GM11168 (cell line): ENCODE data around the gene TIGD1.
"Not testable (repeated sequence)": the region's sequence is repeated elsewhere in the genome, so short reads cannot be mapped to it uniquely, and the experiment has no call there.

Experiments used
- in situ Hi-C: fragments of 300-500 bp; cut with MboI; formaldehyde crosslinking; loops from one replicate; pipeline ENCODE4 v1.12.0; 2022; ENCODE audit warnings: low sequenced_read_pairs; ENCODE audit not compliant: unreplicated experiment

Gene TIGD1

DNA sequence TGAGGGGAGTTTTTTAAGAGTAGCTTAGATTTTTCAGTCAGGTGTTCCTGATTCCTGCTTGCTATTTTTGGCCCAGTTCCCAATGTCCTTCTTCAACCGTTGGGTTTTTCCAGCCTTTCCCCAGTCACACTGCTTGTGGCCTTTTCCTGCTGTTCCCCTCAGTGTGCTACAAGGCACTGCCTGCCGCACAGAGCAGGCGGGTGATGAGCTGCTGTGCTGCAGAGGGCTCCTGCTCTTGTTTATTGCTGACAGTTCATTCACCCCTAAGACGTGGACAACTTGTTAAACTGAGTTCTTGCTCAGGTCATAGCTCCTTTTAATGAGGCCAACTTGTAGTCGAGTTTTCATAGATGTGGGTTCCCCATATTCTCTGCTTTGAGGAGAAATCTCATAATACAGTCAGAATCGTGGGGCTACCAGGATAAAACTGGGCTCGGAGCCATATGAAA, 20.7 kb upstream of the TIGD1 start:
- in situ Hi-C loops = no loop called here

DNA sequence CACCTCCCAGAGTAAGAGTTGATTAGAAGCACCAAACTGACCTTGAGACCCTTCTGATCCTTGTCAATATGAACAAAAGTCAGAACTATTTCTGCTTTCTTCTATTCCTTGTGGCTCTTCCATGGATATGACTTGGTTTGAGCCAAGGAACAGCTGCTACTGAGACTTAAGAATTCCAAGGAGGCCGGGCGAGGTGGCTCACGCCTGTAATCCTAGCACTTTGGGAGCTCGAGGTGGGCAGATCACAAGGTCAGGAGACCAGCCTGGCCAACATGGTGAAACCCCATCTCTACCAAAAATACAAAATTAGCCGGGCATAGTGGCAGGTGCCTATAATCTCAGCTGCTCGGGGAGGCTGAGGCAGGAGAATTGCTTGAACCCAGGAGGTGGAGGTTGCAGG, 20.1 kb upstream of the TIGD1 start:
- in situ Hi-C loops = not testable (repeated sequence)

DNA sequence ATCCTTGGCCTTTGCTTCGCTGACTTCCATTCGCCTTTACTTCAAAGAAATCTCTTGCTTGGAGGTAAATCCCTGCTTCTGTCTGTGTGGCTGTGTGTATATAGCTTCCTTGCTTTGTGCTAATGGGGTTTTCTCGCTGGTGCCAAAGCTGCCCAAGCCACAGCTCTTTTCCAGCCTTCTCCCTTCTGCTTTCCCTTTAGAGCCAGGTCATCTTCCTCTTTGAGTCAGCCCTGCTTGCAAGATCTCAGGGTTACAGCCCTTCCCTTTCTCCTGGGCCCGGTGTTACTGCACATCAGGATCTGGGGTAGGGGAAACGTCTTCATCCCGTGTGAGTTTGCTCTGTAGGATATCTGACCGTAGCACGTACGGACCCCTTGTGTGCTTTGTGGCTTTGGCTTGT, 19.2 kb upstream of the TIGD1 start:
- in situ Hi-C loops = no loop called here

DNA sequence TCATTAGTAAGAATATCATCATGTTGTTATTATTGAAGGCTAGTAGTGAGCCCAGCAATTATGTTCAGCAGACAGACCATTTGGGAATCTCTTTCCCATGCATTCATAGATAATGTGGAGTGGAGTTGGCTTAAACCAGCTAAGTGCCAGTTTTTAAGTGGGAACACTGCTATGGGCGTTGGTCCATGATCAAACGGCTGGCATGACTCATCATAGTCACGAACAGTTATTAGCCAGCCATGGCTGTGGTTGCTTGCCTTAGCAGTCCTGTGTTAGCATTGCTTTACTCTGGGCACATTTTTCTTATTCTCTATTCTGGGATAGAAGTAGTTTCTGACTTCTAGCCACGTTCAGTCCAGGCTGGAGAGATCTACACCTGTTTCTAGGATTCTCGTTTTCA, 17.8 kb upstream of the TIGD1 start:
- in situ Hi-C loops = no loop called here

DNA sequence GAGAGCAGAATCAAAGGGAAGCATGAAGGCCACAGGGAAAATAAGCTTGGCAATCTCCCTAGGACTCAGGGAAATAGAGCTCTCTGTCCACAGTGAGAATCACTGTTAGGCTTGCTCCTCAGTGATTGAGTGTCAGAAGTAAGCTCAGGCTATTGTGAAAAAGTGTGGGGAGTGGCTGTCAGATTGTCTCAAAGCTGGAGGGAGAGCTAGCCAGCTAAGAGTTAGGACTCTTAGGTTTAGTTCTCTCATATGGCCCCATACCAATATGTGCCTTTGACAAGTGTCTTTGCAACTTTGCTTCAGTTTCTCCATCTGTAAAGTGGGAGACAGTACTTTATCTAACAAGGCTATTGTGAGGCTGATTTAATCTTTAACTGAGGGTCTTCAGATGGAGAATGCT, 17.4 kb upstream of the TIGD1 start:
- in situ Hi-C loops = no loop called here

DNA sequence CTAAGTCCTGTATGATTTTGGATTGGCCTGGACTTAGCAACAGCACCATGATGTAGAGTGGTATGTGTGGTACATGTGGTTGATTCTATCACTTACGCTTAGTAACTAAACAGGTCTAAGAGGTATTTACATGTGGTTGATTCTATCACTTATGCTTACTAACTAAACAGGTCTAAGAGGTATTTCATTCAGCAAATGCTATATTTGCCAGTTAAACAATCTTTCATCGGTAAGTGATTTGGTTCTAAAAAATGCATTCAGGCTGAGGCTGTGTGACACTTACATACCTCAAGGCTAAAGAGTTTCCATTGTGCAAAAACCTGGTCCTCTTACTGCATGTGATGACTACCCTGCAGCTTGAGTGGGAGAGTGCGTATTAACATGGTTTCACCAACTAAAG, 13.2 kb upstream of the TIGD1 start:
- in situ Hi-C loops = no loop called here

DNA sequence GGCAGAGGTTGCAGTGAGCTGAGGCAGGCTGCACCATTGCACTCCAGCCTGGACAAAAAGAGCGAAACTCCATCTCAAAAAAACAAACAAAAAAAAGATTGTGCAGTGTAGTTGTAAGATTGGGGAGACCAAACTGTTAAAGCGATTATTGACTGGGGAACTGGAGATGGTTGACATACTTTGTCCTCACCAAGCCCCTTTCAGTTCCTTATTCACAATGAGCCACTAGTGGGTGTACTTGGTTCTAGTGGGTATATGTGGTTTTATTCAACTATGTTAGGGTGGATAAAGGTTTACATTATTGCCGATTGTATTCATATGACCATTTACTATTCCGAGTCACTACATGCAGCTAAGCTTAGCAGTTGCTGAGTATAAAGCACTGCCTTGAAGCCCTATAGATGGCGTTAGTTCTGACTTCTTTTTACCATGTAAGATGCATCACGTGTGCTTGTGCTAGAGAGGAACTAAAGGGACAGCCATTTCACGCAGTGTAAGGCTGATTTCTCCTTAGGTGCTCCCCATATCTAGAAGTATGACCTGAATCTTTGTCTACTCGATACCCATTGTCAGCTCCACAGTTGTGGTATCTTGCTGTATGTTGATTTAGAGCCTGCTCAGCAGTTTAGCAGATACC, 12.3 kb upstream of the TIGD1 start:
- in situ Hi-C loops = no loop called here

DNA sequence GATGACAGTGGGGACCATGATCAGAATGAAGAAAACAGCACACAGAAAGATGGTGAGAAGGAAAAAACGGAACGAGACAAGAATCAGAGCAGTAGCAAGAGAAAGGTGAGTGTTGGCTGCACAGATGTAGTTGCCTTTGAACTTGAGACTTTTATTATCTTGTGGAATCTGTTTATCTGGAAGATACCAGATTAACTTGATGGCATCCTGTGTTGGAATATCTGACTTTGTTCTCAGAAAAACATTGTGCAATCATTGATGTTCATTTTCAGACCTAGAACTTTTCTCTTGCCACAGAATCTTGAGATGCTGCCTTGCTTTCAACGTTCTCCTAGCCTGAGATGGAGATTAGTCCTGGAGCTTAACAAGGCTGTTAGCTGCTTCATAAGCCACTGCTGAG, 6.1 kb upstream of the TIGD1 start:
- in situ Hi-C loops = no loop called here

DNA sequence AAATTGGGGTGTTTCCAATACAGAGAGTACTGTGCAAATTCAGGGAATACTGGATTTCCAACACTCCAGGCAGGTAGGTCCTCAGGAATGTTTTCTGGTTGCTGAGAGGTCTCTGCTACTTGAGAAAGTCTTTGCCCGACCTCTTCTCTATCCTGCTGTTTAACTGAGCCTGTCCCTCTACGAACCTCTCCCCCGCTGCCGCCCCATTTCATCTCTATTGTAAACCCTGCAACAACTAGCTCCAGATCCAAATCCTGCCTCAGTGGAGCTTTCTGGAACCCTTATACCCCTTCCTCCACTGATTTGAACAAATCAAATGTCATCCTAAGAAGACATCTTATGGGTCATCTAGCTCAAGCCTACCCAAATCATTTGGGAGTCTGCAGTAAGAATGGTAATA, 1.4 kb upstream of the TIGD1 start:
- in situ Hi-C loops = no loop called here

DNA sequence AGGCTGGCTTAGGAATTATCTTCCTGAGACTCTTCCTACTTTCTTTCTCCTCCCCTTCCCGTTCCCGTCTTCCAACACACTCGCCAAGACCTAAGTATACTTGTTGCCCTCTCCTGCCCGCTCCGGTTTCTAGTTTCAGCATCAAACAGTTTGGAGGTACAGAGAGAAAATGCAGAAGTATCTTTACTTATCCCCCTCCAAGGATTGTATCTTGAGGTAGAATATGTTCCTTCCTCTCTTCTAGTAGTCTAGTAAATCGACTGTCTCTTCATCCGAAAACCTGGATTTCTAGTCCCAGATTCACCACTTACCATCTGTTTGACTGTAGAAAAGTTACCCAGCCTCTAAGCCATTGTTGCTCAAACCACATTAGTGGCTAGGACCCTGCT, 887 bp upstream of the TIGD1 start:
- in situ Hi-C loops = no loop called here

DNA sequence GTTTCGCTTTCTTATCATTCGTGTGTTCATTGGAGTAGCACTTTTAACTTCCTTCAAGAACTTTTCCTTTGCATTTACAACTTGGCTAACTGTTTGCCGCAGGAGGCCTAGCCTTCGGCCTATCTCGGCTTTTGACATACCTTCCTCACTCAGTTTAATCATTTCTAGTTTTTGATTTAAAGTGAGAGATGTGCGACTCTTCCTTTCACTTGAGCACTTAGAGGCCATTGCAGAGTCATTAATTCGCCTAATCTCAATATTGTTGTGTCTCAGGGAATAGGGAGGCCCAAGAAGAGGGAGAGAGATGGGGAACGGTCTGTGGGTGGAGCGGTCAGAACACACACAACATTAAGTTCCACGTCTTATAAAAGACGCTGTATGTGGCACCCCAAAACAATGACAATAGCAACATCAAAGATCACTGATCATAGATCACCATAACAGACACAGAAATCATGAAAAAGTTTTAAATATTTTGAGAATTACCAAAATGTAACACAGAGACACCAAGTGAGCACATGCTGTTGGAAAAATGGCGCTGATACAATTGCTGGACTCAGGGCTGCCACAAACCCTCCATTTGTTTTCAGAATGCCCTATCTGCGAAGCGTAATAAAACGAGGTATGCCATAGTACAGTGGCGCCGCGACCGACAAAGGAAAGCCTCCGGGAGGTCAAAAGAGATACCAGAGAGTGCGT, 553 bp downstream of the TIGD1 start:
- in situ Hi-C loops = no loop called here

DNA sequence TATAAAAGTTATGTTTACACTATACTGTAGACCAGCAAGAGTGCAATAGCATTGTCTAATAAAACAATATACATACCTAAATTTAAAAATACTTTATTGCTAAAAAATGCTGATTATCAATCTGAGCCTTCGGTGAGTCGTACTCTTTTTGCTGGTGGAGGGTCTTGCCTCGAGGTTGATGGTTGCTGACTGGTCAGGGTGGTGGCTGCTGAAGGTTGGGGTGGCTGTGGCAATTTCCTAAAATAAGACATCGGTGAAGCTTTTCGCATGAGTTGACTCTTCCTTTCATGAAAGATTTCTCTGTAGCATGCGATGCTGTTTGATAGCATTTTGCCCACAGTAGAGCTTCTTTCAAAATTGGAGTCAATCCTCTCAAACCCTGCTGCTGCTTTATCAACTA, 2.4 kb downstream of the TIGD1 start:
- in situ Hi-C loops = no loop called here

DNA sequence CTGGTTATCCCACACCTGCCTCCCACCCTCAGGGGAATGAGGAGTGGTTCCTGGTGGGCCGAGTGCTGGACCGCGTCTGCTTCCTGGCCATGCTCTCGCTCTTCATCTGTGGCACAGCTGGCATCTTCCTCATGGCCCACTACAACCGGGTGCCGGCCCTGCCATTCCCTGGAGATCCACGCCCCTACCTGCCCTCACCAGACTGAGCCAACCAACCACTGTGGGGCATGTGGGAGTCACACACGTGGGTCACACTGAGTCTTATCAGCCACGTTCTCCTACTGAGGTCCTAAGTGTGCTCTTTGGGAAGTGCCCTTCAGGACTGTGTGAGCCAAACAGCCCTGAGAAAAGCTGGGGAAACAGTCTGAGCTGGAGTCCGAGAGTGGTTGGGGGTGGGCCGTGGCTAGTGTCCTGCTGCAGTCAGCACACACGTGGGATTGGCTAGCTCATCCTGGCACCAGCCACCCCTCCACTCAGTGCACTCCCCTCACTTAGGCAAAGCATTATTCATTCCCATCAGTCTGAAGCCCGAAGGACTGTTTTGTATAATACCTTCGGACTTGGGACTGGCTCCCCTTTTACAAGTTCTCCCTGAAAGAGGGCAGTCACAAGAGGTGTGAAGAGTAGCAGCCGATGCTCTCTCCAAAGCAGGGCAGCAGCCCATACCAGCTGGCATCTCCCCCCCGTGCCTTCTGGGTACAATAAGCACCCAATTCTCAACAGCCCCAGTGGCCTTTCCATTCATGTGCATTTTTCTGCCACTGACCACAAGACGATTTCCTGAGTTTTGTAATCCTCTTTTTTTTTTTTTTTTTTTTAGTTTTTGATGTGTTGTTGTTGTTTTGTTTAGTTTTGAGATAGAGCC, 4.6 kb downstream of the TIGD1 start:
- in situ Hi-C loops = no loop called here

DNA sequence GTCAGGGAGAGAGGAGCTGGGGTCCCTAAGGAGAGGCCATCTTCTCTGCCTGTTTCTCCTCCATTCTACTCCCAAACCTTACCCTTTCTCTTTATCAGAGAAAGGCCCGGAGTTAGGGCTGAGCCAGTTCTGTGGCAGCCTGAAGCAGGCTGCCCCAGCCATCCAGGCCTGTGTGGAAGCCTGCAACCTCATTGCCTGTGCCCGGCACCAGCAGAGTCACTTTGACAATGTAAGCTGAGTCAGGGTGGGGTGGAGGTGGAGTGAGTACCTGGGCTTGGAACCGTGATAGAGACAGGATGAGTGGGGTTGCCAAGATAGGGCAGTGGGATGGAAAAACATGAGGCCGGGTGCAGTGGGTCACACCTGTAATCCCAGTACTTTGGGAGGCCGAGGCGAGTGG, 5.7 kb downstream of the TIGD1 start:
- in situ Hi-C loops = no loop called here

DNA sequence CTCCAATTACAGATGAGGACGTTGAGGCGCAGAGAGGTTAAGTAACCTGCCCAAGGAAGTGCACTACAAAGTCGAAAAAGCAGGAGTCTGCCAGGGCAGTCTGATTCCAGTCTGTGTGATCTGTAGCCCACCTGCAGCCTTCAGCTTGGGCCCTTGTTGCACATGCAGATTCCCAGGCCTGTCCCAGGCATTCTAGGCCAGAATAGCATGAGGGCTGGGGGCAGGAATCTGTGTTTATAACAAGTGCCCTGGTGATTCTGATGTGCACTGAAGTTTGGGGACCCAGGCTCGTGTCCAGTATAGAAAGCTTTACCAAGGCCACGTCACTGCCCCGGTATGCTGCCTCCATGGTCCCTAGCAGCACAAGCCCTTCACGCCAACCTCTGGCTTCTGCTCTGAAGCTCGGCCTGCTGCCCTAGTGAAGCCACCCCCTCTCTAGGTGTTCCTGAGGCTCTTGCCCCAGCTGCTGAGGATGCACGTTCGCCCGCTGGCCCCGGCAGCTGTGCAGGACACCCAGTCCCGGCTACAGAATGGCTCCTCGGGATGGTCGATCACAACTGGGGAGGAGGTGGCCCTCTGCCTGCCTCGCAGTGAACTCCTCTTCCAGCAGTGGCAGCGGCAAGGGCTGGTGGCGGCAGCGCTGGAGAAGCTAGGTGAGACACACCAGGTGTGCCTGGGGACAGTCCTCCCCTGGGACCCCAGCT, 6.3 kb downstream of the TIGD1 start:
- in situ Hi-C loops = no loop called here

DNA sequence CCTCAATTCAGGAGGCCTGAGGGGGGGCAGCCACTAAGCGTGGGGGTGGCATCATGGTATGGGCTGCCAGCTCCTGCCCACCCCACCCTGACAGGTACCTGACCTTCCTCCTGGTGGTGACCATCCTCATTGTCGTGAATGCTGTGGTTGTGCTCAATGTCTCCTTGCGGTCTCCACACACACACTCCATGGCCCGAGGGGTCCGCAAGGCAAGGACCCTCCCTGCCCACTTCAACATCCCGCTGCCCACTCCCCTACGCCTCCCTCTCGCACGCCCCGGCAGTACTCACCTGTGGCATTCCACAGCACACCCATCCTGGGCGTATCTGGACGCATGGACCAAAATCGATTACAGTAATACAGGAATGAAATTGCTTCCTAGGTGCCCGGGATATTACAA, 6.9 kb downstream of the TIGD1 start:
- in situ Hi-C loops = no loop called here

DNA sequence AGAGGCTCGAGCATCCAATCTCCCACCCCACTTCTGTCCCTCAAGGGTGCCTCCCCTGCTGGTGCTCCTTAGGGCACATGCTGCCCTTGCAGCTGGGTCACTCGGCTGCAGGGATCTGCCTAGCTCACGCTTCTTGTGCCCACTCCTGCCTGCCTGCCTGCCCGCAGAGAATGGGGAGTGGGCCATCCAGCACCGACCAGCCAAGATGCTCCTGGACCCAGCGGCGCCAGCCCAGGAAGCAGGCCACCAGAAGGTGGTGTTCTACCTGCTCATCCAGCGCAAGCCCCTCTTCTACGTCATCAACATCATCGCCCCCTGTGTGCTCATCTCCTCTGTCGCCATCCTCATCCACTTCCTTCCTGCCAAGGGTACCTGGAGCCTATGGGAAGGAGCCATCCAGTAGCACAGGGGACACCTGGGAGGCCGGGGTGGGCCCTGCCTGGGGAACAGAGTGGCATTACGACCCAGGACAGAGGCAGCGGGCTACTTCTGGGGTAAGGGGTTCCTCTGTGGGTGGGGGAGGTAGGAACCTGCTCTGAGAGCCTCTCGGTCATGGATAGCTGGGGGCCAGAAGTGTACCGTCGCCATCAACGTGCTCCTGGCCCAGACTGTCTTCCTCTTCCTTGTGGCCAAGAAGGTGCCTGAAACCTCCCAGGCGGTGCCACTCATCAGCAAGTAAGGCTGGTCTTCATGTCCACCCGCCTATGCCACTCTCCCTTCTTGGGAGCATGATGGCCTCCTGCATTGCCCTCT, 7.5 kb downstream of the TIGD1 start:
- in situ Hi-C loops = no loop called here

DNA sequence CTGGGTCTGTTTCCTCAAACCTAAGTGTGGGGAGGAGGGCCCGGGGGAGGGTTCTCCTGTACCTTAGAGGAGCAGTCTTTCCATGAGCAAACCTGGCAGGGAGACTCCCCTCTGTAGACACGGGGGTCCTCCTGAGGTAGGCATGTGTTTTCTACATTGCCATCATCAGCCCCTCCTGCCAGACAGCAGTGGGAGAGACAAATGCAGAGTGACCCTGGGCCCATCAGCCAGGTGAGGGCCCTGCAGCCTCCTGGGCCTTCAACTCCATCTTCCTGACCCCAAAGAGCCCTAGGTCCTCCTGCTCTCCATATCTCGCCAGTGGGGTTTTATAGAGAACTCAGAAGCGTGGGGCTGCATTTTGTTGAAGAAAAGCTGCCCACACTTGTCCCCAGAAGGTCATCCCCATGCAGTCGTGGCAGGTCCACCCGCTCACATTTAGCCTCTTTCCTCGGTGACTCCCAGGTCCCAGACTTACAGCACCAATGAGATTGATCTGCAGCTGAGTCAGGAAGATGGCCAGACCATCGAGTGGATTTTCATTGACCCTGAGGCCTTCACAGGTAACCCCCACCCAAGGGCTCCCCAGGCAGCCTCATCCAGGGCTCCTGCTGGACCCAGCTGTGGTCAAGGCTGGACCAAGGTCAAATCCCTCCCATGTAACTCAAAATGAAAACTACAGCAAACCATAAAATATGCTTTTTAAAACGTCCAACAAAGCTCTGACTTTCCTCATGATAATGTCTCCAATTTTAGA, 8.2 kb downstream of the TIGD1 start:
- in situ Hi-C loops = no loop called here

DNA sequence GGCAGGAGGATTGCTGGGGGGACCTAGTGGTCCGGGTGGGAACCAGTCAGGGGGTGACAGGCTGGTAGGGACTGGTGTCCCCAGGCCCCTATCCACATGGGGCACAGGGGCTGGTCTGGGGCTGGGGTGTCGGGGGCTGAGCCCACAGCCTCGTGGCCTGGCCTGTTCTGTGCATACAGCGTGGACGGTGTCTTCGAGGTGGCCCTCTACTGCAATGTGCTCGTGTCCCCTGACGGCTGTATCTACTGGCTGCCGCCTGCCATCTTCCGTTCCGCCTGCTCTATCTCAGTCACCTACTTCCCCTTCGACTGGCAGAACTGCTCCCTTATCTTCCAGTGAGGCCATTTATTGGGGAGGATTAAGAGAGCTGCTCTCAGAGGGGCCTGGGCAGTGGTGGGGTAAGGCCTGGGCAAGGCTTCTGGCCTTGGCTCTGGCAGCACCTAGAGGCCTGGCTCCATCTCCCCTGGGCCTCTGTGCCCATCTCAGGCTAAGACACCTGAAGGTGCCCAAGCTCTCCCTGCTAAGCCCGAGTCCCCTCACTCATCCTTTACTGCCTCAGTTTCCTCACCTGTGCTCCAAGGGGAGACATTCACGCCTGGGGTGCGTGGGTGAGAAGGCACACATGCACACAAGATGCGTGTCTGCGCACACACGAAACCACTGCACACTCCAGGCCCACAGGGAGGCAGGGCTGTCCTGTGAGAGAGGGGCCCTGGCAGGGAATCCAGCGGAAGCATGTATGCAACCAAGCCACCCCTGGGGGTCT, 9.0 kb downstream of the TIGD1 start:
- in situ Hi-C loops = no loop called here
